AG10803 (cell line): ENCODE measurements around the gene MSANTD7.

Source experiments
- DNase-seq: peaks from one replicate; pipeline ENCODE4 v3.0.0; 2010; ENCODE audit warnings: low read depth
- H3K4me3 ChIP-seq: 2 replicates; pipeline ENCODE4 v1.5.1; 2011; ENCODE audit warnings: mild to moderate bottlenecking, low read length, control low read depth
- TF ChIP-seq, protein P1 (sequence below): conservative IDR thresholded peaks from 2 replicates; pipeline ENCODE4 v1.5.1; 2011; ENCODE audit warnings: mild to moderate bottlenecking, low read length, control low read depth, inconsistent platforms

MSANTD7 gene

DNA sequence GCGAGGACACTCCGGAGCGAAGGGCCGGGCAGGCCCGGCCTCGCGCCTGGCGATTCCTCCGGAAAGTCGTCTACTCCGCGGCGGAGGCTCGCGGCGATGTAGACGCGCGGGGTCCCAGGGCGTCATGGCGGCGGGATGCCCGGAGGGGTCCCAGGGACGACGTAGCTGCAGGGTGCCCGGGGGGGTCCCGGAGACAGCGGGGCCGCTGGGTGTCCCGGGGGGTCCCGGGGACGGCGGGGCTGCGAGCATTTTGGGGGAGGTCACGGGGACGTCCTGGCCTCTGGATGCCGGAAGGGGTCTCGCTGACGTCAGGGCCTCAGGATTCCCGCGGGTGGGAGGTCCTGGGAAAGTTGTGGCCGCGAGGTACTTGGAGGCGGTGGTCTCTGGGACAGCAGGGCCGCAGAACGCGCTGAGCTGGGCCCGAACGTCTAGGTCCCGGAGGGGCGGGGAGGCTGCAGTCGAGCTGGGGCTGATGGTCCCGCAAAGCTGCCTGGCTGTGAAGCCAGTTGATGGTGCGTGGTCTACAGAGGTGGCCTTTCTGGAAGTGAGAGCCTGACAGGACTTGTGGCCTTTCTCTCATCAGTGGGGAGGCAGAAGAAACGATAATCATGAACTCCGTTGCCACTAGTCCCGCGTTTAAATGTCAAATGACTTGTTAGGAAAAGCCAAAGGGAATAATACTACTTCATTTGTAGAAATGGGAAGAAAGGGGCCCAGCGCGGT lies 637 bp downstream of the MSANTD7 start:
- TF ChIP-seq, protein P1, sequence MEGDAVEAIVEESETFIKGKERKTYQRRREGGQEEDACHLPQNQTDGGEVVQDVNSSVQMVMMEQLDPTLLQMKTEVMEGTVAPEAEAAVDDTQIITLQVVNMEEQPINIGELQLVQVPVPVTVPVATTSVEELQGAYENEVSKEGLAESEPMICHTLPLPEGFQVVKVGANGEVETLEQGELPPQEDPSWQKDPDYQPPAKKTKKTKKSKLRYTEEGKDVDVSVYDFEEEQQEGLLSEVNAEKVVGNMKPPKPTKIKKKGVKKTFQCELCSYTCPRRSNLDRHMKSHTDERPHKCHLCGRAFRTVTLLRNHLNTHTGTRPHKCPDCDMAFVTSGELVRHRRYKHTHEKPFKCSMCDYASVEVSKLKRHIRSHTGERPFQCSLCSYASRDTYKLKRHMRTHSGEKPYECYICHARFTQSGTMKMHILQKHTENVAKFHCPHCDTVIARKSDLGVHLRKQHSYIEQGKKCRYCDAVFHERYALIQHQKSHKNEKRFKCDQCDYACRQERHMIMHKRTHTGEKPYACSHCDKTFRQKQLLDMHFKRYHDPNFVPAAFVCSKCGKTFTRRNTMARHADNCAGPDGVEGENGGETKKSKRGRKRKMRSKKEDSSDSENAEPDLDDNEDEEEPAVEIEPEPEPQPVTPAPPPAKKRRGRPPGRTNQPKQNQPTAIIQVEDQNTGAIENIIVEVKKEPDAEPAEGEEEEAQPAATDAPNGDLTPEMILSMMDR = no peak
- peak; percentile 12 for DNase-seq
- peak overlapping the region; percentile 96 for H3K4me3 ChIP-seq

DNA sequence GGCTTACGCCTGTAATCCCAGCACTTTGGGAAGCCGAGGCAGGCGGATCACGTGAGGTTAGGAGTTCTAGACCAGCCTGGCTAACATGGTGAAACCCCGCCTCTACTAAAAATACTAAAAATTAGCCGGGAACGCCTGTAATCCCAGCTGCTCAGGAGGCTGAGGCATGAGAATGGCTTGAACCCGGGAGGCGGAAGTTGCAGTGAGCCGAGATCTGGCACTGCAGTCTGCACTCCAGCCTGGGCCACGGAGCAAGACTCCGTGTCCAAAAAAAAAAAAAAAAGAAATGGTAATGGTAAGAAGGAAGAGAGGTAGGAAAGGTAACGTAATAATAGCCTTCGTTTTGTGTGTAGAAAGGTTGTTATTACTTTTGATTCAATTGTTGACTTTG lies 1.2 kb downstream of the MSANTD7 start:
- TF ChIP-seq, protein P1 = no peak
- peak overlapping the region; percentile 96 for H3K4me3 ChIP-seq
- peak; percentile 22 for DNase-seq

DNA sequence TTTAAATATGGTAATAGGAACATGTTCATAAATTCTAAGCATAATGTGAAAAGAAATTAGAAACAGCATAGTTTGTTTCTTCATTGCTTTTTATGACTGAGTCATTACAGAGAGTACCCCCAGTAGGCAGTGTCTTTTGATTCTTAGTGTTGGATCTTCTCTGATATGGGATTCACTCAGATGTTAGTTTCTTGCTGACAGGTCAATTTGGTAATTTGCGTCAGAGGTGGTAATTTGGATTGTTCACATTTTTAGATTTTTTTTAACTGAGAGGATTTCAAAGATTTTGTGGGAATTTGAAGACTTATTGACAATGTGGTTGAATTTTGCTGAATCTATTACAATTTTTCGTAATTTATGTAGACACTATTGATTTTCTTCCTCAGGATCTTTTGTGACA lies 2.1 kb downstream of the MSANTD7 start:
- H3K4me3 ChIP-seq = no peak overlapping the region
- TF ChIP-seq, protein P1 = no peak
- no peak for DNase-seq

DNA sequence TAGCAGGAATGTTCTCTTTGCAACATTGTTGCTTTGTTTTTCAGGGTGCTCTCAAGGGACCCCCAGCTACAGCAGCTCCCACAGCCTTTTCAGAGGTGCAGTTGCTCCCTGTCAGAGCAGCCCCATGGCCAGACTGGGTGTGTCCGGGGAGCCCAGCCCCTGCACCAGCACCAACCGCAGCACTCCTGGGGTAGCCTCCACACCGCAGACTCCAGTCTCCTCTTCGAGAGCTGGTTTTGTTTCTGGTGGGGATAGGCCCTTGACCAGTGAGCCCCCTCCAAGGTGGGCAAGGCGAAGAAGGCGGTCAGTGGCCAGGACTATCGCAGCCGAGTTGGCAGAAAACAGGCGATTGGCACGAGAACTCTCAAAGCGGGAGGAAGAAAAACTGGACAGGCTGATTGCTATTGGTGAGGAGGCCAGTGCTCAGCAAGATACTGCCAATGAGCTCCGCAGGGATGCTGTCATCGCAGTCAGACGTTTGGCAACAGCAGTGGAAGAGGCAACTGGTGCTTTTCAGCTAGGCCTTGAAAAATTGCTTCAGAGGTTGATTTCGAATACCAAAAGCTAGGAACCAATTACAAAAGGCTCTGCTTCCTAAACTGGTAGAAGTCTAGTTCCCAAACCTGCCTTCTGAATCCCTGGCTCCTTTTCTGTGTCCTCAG lies 5.4 kb downstream of the MSANTD7 start:
- DNase-seq = no peak
- TF ChIP-seq, protein P1 = no peak
- no peak overlapping the region for H3K4me3 ChIP-seq

DNA sequence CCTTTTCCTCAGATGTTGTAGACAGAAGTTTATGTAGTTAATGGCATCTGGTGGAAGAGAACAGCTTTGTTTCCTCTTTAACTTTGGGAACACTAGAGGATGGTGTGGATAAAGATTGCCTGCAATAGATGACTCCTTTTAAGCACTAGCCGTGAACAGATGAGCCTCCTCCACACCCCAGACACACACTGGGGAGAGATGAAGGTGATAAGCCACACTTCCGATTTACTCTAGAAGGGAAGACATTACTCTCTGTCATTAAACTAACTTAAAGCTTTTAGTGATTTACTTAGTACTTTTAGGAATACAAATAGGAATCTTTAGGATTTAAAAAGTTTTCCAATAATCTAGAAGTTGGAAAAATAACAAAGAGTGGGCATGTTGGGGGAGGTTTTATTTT lies 6.8 kb downstream of the MSANTD7 start:
- H3K4me3 ChIP-seq = no peak overlapping the region
- TF ChIP-seq, protein P1 = no peak
- DNase-seq = no peak

DNA sequence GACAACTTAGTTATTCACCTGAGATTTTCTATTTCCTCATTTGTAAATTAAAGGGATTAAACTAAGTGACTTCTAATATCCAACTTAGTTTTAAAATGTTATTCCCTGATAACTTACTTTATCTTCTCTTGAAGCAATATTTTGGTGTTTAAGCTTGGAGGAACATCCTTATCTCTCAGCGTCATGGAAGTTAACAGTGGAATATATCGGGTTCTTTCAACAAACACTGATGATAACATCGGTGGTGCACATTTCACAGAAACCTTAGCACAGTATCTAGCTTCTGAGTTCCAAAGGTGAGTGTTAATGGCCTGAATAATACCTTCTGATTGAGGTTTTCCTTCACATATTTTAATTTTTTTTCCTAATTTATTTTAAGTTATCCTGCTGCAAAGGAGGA lies 14.1 kb downstream of the MSANTD7 start:
- no peak overlapping the region for H3K4me3 ChIP-seq
- TF ChIP-seq, protein P1 = no peak
- DNase-seq = no peak

DNA sequence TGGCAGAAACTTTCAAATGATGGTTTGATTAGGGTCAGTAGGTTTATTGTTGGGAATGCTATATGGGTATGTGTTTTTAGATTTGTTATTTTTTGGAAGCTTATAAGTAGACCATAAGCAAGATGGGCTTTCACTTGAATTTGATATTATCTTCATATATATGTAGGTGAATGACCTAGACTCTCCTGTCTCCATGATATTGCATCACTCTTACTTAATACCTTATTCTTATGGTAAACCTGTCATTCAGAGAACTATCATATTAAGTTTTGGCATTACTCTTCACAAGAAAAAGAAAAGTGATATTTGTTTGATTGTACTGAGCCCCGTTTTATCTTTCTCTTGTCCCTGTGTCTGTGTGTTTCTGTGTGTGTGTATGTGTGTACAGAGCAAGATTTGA lies 17.3 kb downstream of the MSANTD7 start:
- no peak for DNase-seq
- H3K4me3 ChIP-seq = no peak overlapping the region
- TF ChIP-seq, protein P1 = no peak
